B cell (primary cell): ENCODE data around the gene USP36. TPM values are rescaled to one million over a fixed set of nuclear protein-coding genes. Genes with fewer than 3 reads are reported as not detected.
A peak's percentile ranks its signal among the peaks of the same experiment; 100 is the strongest.

Source experiments
- ATAC-seq: fragments of 200-7000 bp; cut with Tn5 transposase; one replicate; pipeline ENCODE4 v1.10.0; 2021; ENCODE audit warnings: low read depth, mild to moderate bottlenecking, moderate number of reproducible peaks, moderate library complexity
- CTCF ChIA-PET: fragments of 350-600 bp; sonication (Branson Sonifier 250); formaldehyde crosslinking; loops from one replicate; lab custom pipeline; 2021; ENCODE audit warnings: antibody characterized with exemption, inconsistent platforms; lab: Charles Lee
- POLR2A ChIA-PET: fragments of 350-600 bp; sonication (Branson Sonifier 250); formaldehyde crosslinking; loops from one replicate; lab custom pipeline; 2021; ENCODE audit warnings: antibody characterized with exemption; lab: Charles Lee
- DNase-seq: peaks from one replicate; pipeline ENCODE4 v3.0.0; 2013
- H2AFZ ChIP-seq: 2 replicates; pipeline ENCODE4 v1.6.1; 2012; ENCODE audit warnings: mild to moderate bottlenecking, low read depth, low read length; ENCODE audit not compliant: insufficient read depth, poor library complexity, severe bottlenecking
- H3K27ac ChIP-seq, 2 donors: 1 replicate in 1 of 2; 2 replicates in 1 of 2; pipeline ENCODE4 v1.5.1; 2012 to 2013; ENCODE audit warnings: low read length in 2 of 2, mild to moderate bottlenecking in 2 of 2, moderate library complexity in 1 of 2
- H3K27me3 ChIP-seq, 4 experiments: fragments of 200-600 bp in 1 of 4; sonication (generic) in 1 of 4; replicated peaks in 1 of 4; 1 replicate in 2 of 4; 2 replicates in 2 of 4; pipeline versions ENCODE4 v1.6.1 to v1.7.0; 2013 to 2016; ENCODE audit warnings: low read length in 3 of 4, mild to moderate bottlenecking in 2 of 4, mixed read lengths in 1 of 4, moderate library complexity in 1 of 4; ENCODE audit not compliant: insufficient read depth in 4 of 4, control insufficient read depth in 3 of 4; ENCODE audit errors: control extremely low read depth in 1 of 4
- H3K36me3 ChIP-seq, 2 experiments: replicated peaks in 1 of 2; 1 replicate in 1 of 2; 2 replicates in 1 of 2; pipeline versions ENCODE4 v1.6.1 to v1.7.1; 2013; ENCODE audit warnings: low read length in 1 of 2; ENCODE audit not compliant: insufficient read depth in 2 of 2, control insufficient read depth in 1 of 2; ENCODE audit errors: control extremely low read depth in 1 of 2, extremely low read depth in 1 of 2
- H3K4me1 ChIP-seq, 2 donors: fragments of 200-600 bp in 1 of 2; sonication (generic) in 1 of 2; 1 replicate in 1 of 2; 2 replicates in 1 of 2; pipeline versions ENCODE4 v1.5.1 to v1.6.1; 2013 to 2017; ENCODE audit warnings: low read length in 2 of 2; ENCODE audit not compliant: control insufficient read depth in 2 of 2, insufficient read depth in 2 of 2
- H3K4me2 ChIP-seq: replicated peaks from 2 replicates; pipeline ENCODE3; 2012; ENCODE audit warnings: mild to moderate bottlenecking, low read depth, low read length; ENCODE audit not compliant: poor library complexity, severe bottlenecking
- H3K4me3 ChIP-seq, 5 experiments: fragments of 200-600 bp in 1 of 5; sonication (generic) in 1 of 5; 1 replicate in 3 of 5; 2 replicates in 2 of 5; pipeline versions ENCODE4 v1.5.1 to v1.7.0; 2011 to 2016; ENCODE audit warnings: low read length in 4 of 5, mild to moderate bottlenecking in 4 of 5, low read depth in 2 of 5, control low read depth in 1 of 5, moderate library complexity in 1 of 5; ENCODE audit not compliant: insufficient read depth in 1 of 5; ENCODE audit errors: control extremely low read depth in 1 of 5, extremely low read depth in 1 of 5
- H3K79me2 ChIP-seq: fragments of 200-600 bp; sonication (generic); one replicate; pipeline ENCODE4 v1.6.0; 2016; ENCODE audit warnings: low read length; ENCODE audit not compliant: control insufficient read depth, insufficient read depth
- H3K9ac ChIP-seq: fragments of 200-600 bp; sonication (generic); 2 replicates; pipeline ENCODE4 v1.6.1; 2017; ENCODE audit warnings: mild to moderate bottlenecking, low read length, moderate library complexity
- H3K9me3 ChIP-seq, 3 donors: one replicate each; pipeline versions ENCODE4 v1.6.1 to v1.7.1; 2013; ENCODE audit warnings: low read length in 2 of 3; ENCODE audit not compliant: control insufficient read depth in 2 of 3, insufficient read depth in 1 of 3; ENCODE audit errors: control extremely low read depth in 1 of 3
- H4K20me1 ChIP-seq: 2 replicates; pipeline ENCODE4 v1.6.0; 2012; ENCODE audit warnings: mild to moderate bottlenecking, low read length; ENCODE audit not compliant: insufficient read depth, control insufficient read depth, poor library complexity, severe bottlenecking
- H3K27ac Mint-ChIP-seq: one replicate; pipeline ENCODE4 v1.8.0; 2021; ENCODE audit warnings: mixed read lengths
- H3K27me3 Mint-ChIP-seq: one replicate; pipeline ENCODE4 v1.8.0; 2021; ENCODE audit warnings: mixed read lengths
- H3K4me1 Mint-ChIP-seq: one replicate; pipeline ENCODE4 v1.8.0; 2021; ENCODE audit warnings: mixed read lengths
- H3K4me3 Mint-ChIP-seq: one replicate; pipeline ENCODE4 v1.8.0; 2021; ENCODE audit warnings: mixed read lengths
- H3K9me3 Mint-ChIP-seq: one replicate; pipeline ENCODE4 v1.8.0; 2022; ENCODE audit warnings: mixed read lengths; ENCODE audit not compliant: insufficient read depth
- CTCF ChIP-seq: fragments of 200-600 bp; IDR thresholded peaks from one replicate; pipeline ENCODE4 v1.8.0; 2022; ENCODE audit warnings: antibody characterized with exemption, mild to moderate bottlenecking
- EZH2 ChIP-seq: IDR thresholded peaks from 2 replicates; pipeline ENCODE4 v1.6.1; 2012; ENCODE audit warnings: borderline replicate concordance, low read depth, mild to moderate bottlenecking, moderate library complexity, low read length; ENCODE audit not compliant: insufficient read depth, poor library complexity, severe bottlenecking
- WGBS: methylation state at CpG from one replicate; pipeline ENCODE4 v1.1.5; 2013; ENCODE audit warnings: missing lambda C conversion rate; ENCODE audit not compliant: insufficient coverage; 5-methylcytosine and 5-hydroxymethylcytosine counted together
- intact Hi-C: fragments of 100-400 bp; cut with micrococcal nuclease; formaldehyde crosslinking; loops from one replicate; pipeline ENCODE4 v1.10.0; 2022
- polyA plus RNA-seq: library from polyadenylated mRNA; depleted of rRNA; stranded (reverse); fragments of >200 nt; gene quantifications from 2 replicates; pipeline ENCODE4 v1.2.3, GENCODE V29; 2012
- total RNA-seq, 2 donors: library from RNA; stranded (reverse); fragments of 120-200 nt in 1 of 2; gene quantifications; 1 replicate in 1 of 2; 2 replicates in 1 of 2; pipeline versions ENCODE4 v1.2.3 to v1.2.4, GENCODE V29; 2013 to 2022

Gene USP36
- total and polyA plus RNA-seq, 2 donors (not counting 1 experiment from before 2014, with no cell fraction given) = 52.2 to 137 TPM

GRCh38 chr17:78766225-78766624 is 74.4 kb downstream of the USP36 start:
- DNase-seq (no peak), ATAC-seq (no peak)
- no peak for TF ChIP-seq CTCF
- no peak for TF ChIP-seq EZH2
- Mint-ChIP-seq H3K27me3 (no peaks in the 10 kb centered on the region), H3K9me3 (no peaks in the 10 kb centered on the region), H3K27ac (no peak overlapping the region), H3K4me3 (no peak overlapping the region), H3K4me1 (peaks cover 41% of the 10 kb centered on the region)
- peaks cover 74 to 86% of the 10 kb centered on the region in 2 donors for H3K4me1 ChIP-seq
- H4K20me1 ChIP-seq = peaks cover 38% of the 10 kb centered on the region
- H3K36me3 ChIP-seq = peaks cover 0 to 9% of the 10 kb centered on the region in 2 experiments
- no peaks in the 10 kb centered on the region for H3K27me3 ChIP-seq
- peaks cover 100% of the 10 kb centered on the region for H3K79me2 ChIP-seq
- peak overlapping the region in 1 of 2 donors; percentile 70 for H3K27ac ChIP-seq
- CTCF ChIA-PET = interaction anchor here (0.6 to 6.9 kb wide), 4 partner anchors 9 to 50 kb away, joined by 4 to 46 read pairs (median 6); no protein-coding TSS in a partner anchor
- intact Hi-C loops = no loop called here
- no peak overlapping the region for H2AFZ ChIP-seq
- POLR2A ChIA-PET = interaction anchor here (0.6 to 0.7 kb wide), 2 partner anchors 8 to 9 kb away, joined by 3 read pairs; no protein-coding TSS in a partner anchor
- H3K9ac ChIP-seq = no peak overlapping the region
- peak overlapping the region; percentile 47 for H3K4me2 ChIP-seq
- H3K4me3 ChIP-seq = no peak overlapping the region
- 100% methylated on average over 1 of the region's 2 CpGs for WGBS
- peaks cover 0 to 1% (median 0%) of the 10 kb centered on the region in 3 donors for H3K9me3 ChIP-seq

DNA sequence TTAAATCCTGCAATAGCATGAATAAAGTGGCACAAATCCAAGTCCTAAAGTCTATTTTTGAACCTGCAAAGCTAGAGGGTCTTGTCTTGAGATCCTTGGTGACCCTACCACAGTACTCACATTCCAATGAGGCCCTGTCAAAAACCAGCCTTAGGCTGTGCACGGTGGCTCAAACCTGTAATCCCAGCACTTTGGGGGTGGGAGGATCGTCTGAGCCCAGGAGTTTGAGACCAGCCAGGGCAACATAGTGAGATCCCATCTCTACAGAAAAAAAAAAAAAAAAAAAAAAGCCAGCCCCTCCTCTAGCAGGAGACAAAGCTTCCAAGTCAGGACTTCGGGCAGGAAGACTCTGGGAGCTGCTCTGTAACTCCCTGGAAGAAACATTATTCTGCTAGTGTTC is 74.8 kb downstream of the USP36 start:
- no peak overlapping the region for H3K9ac ChIP-seq
- peaks cover 42% of the 10 kb centered on the region for H3K4me1 Mint-ChIP-seq
- no peak overlapping the region for H3K4me3 ChIP-seq
- WGBS = no CpG with 5 or more reads among the region's 3 CpGs
- no peak for DNase-seq
- peaks cover 0 to 9% of the 10 kb centered on the region in 2 experiments for H3K36me3 ChIP-seq
- intact Hi-C loops = no loop called here
- H3K27ac Mint-ChIP-seq = peak overlapping the region; percentile 72
- CTCF ChIA-PET = interaction anchor here (1.1 to 2.4 kb wide), 2 partner anchors 31 to 50 kb away, joined by 6 to 7 read pairs; no protein-coding TSS in a partner anchor
- H4K20me1 ChIP-seq = peaks cover 38% of the 10 kb centered on the region
- no peaks in the 10 kb centered on the region for H3K27me3 Mint-ChIP-seq
- peak overlapping the region in 1 of 2 donors; percentile 70 for H3K27ac ChIP-seq
- no peak for TF ChIP-seq EZH2
- no peak for TF ChIP-seq CTCF
- H3K79me2 ChIP-seq = peaks cover 100% of the 10 kb centered on the region
- ATAC-seq = no peak
- no peak overlapping the region for H2AFZ ChIP-seq
- H3K4me1 ChIP-seq = peaks cover 74 to 86% of the 10 kb centered on the region in 2 donors
- no peak overlapping the region for H3K4me3 Mint-ChIP-seq
- POLR2A ChIA-PET = interaction anchor here (0.6 kb wide), 1 partner anchor 10 kb away, joined by 3 read pairs; no protein-coding TSS in a partner anchor
- no peaks in the 10 kb centered on the region for H3K27me3 ChIP-seq
- H3K4me2 ChIP-seq = peak overlapping the region; percentile 47
- peaks cover 0 to 3% (median 0%) of the 10 kb centered on the region in 3 donors for H3K9me3 ChIP-seq
- H3K9me3 Mint-ChIP-seq = no peaks in the 10 kb centered on the region
